Measurements from ENCODE around the gene ALOXE3. TPM values are rescaled to one million over a fixed set of nuclear protein-coding genes. Genes with fewer than 3 reads are reported as not detected.

The ALOXE3 gene
- polyA plus RNA-seq, 2 of the 4 experiments (the other 2 are of a cell fraction): 0.35 to 0.40 TPM

DNA sequence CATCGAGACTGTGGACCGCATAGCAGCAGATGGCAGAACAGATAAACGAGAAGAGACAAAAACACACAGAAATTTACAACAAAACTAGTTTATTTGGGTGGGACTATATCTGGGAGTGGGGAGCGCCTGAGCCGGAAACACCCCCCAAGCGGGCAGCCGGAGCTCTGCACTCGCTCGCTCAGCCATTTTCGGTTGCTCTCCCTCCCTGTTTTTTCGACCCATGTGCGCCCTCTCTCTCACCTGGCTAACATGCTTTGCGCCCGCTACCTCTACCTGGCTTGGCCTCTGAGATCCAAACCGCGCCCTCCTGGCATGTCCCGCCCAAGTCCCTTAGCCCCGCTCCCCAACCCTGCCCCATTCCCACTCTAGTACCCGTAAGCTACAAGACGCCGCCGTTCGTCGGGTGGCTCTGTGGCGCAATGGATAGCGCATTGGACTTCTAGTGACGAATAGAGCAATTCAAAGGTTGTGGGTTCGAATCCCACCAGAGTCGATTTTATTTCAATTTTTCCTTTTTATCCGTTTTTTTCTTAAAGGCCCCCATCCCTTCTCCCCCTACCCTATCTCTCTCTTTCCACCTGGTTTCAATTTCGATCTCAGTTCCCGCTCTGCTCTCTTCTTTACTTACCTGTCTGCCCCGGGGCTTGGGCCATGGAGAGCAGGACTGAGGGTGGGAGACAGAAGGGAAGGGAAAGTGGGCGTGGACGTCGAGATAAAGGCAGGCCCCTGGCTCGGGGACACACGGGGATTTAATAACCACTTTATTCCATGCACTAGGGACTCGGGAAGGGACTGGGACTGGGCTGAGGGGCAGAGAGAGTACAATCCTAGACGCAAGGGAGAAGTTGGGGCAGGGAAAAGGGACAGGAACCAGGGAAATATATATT is 2.4 kb upstream of the ALOXE3 start (continued):
- TF ChIP-seq, protein P1, sequence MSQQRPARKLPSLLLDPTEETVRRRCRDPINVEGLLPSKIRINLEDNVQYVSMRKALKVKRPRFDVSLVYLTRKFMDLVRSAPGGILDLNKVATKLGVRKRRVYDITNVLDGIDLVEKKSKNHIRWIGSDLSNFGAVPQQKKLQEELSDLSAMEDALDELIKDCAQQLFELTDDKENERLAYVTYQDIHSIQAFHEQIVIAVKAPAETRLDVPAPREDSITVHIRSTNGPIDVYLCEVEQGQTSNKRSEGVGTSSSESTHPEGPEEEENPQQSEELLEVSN (IDR thresholded peaks at IDR 0.05; ENCODE audit: borderline replicate concordance, low read depth): no peak; the same call in 1 of the 2 replicates
- TF ChIP-seq JUNB (IDR thresholded peaks at IDR 0.05) (no peak), CEBPB (IDR thresholded peaks at IDR 0.05) (peak in 1 of 2 experiments; percentile 84; a peak in 2 of 4 replicates), EP300 (IDR thresholded peaks at IDR 0.05) (no peak), RFX5 (IDR thresholded peaks at IDR 0.05) (0 out of 2 replicates have a peak, but pooled peaks have one; percentile 27), BHLHE40 (IDR thresholded peaks at IDR 0.05; ENCODE audit: low read depth, low read length) (no peak), RNF2 (IDR thresholded peaks at IDR 0.05; ENCODE audit: borderline replicate concordance, low read depth) (no peak), PHF8 (IDR thresholded peaks at IDR 0.05; ENCODE audit: borderline replicate concordance, low read depth) (peak; percentile 50), EHF (CRISPR knock-in tag; IDR thresholded peaks at IDR 0.05) (peak; percentile 73), FOSB (CRISPR knock-in tag; IDR thresholded peaks at IDR 0.05) (no peak), ZC3H11A (IDR thresholded peaks at IDR 0.05) (no peak), TFCP2L1 (CRISPR knock-in tag; IDR thresholded peaks at IDR 0.05) (no peak), RCOR1 (IDR thresholded peaks at IDR 0.05; ENCODE audit: low read depth, low read length) (0 out of 2 replicates have a peak, but pooled peaks have one; percentile 26), TP53 (CRISPR knock-in tag; IDR thresholded peaks at IDR 0.05) (peak; percentile 7), KDM5A (IDR thresholded peaks at IDR 0.05) (no peak), RAD21 (conservative IDR thresholded peaks at IDR 0.05 in 1 of 2, IDR thresholded peaks at IDR 0.05 in 1 of 2) (no peak), FOSL2 (IDR thresholded peaks at IDR 0.05) (no peak), FOSL2 (CRISPR knock-in tag; IDR thresholded peaks at IDR 0.05) (peak; percentile 38; the same call in 1 of the 2 replicates), CHD4 (IDR thresholded peaks at IDR 0.05; ENCODE audit: borderline replicate concordance) (peak; percentile 75; the same call in 1 of the 2 replicates), HOXB5 (CRISPR knock-in tag; IDR thresholded peaks at IDR 0.05) (peak; percentile 70; the same call in 1 of the 2 replicates), POLR2A (IDR thresholded peaks at IDR 0.05; ENCODE audit: low read length) (peak; percentile 85), HDAC2 (IDR thresholded peaks at IDR 0.05) (no peak), CBX2 (IDR thresholded peaks at IDR 0.05; ENCODE audit: borderline replicate concordance, low read depth) (no peak), ZFP36 (IDR thresholded peaks at IDR 0.05; ENCODE audit: borderline replicate concordance, partially characterized antibody) (no peak), HEYL (CRISPR knock-in tag; IDR thresholded peaks at IDR 0.05) (no peak), RARB (CRISPR knock-in tag; IDR thresholded peaks at IDR 0.05) (no peak), POLR2AphosphoS2 (conservative IDR thresholded peaks at IDR 0.05; ENCODE audit: low read length) (0 out of 2 replicates have a peak, but pooled peaks have one; percentile 66), MYC (IDR thresholded peaks at IDR 0.05; ENCODE audit: borderline replicate concordance, low read length) (0 out of 2 replicates have a peak, but pooled peaks have one; percentile 57), EHMT2 (IDR thresholded peaks at IDR 0.05; ENCODE audit: low read depth) (no peak)
- TF ChIP-seq, protein P2, sequence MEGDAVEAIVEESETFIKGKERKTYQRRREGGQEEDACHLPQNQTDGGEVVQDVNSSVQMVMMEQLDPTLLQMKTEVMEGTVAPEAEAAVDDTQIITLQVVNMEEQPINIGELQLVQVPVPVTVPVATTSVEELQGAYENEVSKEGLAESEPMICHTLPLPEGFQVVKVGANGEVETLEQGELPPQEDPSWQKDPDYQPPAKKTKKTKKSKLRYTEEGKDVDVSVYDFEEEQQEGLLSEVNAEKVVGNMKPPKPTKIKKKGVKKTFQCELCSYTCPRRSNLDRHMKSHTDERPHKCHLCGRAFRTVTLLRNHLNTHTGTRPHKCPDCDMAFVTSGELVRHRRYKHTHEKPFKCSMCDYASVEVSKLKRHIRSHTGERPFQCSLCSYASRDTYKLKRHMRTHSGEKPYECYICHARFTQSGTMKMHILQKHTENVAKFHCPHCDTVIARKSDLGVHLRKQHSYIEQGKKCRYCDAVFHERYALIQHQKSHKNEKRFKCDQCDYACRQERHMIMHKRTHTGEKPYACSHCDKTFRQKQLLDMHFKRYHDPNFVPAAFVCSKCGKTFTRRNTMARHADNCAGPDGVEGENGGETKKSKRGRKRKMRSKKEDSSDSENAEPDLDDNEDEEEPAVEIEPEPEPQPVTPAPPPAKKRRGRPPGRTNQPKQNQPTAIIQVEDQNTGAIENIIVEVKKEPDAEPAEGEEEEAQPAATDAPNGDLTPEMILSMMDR (IDR thresholded peaks at IDR 0.05): no peak; the same call in 1 of the 3 replicates
- TF ChIP-seq, protein P3, sequence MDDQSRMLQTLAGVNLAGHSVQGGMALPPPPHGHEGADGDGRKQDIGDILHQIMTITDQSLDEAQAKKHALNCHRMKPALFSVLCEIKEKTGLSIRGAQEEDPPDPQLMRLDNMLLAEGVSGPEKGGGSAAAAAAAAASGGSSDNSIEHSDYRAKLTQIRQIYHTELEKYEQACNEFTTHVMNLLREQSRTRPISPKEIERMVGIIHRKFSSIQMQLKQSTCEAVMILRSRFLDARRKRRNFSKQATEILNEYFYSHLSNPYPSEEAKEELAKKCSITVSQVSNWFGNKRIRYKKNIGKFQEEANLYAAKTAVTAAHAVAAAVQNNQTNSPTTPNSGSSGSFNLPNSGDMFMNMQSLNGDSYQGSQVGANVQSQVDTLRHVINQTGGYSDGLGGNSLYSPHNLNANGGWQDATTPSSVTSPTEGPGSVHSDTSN (IDR thresholded peaks at IDR 0.05): peak; percentile 47; the same call in 1 of the 2 replicates
- TF ChIP-seq, protein P4, sequence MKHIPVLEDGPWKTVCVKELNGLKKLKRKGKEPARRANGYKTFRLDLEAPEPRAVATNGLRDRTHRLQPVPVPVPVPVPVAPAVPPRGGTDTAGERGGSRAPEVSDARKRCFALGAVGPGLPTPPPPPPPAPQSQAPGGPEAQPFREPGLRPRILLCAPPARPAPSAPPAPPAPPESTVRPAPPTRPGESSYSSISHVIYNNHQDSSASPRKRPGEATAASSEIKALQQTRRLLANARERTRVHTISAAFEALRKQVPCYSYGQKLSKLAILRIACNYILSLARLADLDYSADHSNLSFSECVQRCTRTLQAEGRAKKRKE (CRISPR knock-in tag; IDR thresholded peaks at IDR 0.05; ENCODE audit: low read depth): peak; percentile 22; the same call in 1 of the 2 replicates
- TF ChIP-seq, protein P5, sequence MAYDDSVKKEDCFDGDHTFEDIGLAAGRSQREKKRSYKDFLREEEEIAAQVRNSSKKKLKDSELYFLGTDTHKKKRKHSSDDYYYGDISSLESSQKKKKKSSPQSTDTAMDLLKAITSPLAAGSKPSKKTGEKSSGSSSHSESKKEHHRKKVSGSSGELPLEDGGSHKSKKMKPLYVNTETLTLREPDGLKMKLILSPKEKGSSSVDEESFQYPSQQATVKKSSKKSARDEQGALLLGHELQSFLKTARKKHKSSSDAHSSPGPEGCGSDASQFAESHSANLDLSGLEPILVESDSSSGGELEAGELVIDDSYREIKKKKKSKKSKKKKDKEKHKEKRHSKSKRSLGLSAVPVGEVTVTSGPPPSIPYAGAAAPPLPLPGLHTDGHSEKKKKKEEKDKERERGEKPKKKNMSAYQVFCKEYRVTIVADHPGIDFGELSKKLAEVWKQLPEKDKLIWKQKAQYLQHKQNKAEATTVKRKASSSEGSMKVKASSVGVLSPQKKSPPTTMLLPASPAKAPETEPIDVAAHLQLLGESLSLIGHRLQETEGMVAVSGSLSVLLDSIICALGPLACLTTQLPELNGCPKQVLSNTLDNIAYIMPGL (CRISPR knock-in tag; IDR thresholded peaks at IDR 0.05; ENCODE audit: borderline replicate concordance): peak; percentile 72
- TF ChIP-seq, protein P6, sequence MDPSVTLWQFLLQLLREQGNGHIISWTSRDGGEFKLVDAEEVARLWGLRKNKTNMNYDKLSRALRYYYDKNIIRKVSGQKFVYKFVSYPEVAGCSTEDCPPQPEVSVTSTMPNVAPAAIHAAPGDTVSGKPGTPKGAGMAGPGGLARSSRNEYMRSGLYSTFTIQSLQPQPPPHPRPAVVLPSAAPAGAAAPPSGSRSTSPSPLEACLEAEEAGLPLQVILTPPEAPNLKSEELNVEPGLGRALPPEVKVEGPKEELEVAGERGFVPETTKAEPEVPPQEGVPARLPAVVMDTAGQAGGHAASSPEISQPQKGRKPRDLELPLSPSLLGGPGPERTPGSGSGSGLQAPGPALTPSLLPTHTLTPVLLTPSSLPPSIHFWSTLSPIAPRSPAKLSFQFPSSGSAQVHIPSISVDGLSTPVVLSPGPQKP (IDR thresholded peaks at IDR 0.05; ENCODE audit: low read depth, low read length): no peak
- TF ChIP-seq, protein P7, sequence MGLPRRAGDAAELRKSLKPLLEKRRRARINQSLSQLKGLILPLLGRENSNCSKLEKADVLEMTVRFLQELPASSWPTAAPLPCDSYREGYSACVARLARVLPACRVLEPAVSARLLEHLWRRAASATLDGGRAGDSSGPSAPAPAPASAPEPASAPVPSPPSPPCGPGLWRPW (IDR thresholded peaks at IDR 0.05): no peak

Measured in A549 (cell line).